GM18909 (cell line): ENCODE data around the gene KCNMA1.

Experiments used
- ATAC-seq: cut with Tn5 transposase; IDR thresholded peaks from one replicate; pipeline ENCODE4 v1.9.1; 2021; ENCODE audit warnings: mild to moderate bottlenecking; ENCODE audit not compliant: unreplicated experiment, poor library complexity

Gene KCNMA1

DNA sequence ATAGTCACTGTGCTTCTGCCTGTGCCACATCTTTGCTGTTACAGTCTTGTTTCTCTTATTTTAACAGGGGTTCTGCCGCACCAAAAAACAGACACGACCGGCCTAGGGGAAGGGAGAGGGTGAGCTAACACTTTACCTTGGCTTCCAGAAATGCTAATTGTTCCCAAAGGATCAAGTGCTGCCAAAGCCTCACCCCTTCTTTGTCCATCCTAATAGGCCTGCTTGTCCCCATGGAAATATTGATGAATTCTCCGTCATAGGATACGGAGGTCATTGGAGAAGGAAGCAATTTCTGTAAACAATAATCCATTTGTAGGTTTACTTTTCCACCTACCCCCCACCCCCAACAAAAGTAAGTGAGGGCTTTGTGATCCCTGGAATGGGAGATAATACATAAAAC is 567.3 kb downstream of the KCNMA1 start:
- no peak for ATAC-seq

DNA sequence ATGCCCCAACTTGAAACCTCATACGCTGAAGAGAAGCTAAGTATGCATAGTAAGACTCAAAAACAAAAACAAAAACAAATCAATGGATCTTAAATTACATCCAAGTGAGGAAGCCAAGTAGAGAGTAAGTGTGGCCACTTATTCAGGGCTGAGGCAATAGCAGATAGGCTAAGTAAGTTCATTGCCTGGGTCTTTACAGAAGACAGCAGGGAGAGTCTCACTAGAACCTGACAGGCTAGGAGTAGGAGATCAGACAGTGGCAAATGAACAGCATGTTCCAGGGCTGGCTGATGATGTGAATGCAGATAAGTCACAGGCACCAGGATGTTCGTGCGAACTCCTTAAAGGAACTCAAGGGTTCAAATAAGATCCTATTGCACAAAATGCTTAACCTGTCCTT is 568.6 kb downstream of the KCNMA1 start:
- ATAC-seq = no peak

GRCh38 chr10:77068272-77068671 is 569.3 kb downstream of the KCNMA1 start:
- ATAC-seq = no peak

DNA sequence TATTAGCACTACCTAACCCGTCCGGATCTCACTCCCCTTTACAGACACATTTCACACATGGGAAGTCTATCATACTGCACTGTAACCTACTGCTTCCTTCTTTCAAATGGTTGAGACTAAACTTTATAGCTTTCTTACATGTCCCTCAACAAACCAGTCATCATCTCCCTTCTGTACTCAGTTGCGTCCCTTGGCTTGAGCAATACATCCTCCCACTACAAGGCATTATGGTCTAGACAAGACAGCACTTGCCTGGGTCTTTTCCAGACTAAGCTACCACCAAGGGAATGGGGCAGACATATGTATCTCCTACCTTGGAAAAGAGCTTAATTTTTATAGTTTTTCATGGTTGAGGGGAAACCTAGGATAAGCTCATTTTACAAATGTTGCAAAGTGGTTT is 575.2 kb downstream of the KCNMA1 start:
- no peak for ATAC-seq

DNA sequence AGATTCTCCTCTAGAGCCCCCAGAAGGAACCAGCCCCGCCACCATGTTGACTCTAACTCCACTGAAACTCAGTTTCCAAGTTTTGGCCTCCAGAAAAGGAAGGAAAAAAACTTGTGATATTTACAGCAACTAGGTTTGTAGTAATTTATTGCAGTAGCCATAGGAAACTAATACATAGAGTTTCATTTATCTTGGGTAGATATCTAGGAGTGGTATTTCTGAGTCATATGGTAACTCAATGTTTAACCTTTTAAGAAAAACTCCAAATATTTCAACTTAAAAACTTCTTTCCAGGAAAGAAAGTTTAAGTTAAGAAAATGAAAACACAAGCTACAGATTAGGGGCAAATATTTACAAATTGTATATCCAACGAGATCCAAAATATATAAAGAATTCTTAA is 576.7 kb downstream of the KCNMA1 start:
- ATAC-seq = no peak

GRCh38 chr10:77056650-77057049 is 581.0 kb downstream of the KCNMA1 start:
- ATAC-seq = no peak

- ATAC-seq = no peak
Measured at GRCh38 chr10:77052593-77052992, 585.0 kb downstream of the KCNMA1 start.

DNA sequence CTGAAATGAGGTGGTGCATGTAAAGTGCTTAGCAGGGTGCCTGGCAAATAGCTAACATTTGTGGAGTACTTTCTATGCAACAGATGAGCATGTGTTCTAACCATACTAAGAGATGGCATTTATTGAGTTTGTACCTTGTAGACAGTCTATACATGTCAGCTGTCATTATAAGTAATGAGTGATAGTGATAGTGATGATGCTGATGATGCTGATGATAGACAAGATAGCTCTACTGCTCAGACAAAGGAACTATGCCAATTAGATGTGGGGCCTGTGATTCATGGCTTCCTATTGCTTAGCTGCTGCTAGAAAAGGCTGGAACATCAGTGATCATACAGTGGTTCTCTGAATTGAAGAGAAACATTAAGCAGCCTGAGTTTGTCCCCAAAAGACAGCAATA is 585.8 kb downstream of the KCNMA1 start:
- no peak for ATAC-seq

- ATAC-seq = no peak
Measured at GRCh38 chr10:77049896-77050295, 587.7 kb downstream of the KCNMA1 start.

- ATAC-seq = no peak
Measured at GRCh38 chr10:77049146-77049545, 588.5 kb downstream of the KCNMA1 start.

DNA sequence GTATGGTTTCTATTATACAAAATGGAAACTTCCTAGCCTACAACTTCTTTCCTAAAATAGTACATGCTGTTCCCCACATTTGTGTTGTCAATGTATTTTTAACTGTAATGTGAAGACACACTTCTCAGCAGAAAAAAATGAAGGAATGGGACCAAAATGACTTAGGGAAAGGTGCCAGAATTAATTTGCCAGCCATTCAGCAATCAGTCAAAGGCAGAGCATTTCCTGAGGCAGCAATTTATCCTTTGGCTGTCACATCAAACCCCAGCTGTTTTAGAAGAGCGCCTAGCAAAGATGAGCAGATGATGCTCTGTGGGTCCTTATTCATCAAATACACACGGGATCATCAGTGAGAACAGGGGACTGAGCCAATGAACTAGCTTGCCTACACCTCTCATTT is 592.5 kb downstream of the KCNMA1 start:
- ATAC-seq = no peak

GRCh38 chr10:77043420-77043763 is 594.2 kb downstream of the KCNMA1 start:
- ATAC-seq = no peak

DNA sequence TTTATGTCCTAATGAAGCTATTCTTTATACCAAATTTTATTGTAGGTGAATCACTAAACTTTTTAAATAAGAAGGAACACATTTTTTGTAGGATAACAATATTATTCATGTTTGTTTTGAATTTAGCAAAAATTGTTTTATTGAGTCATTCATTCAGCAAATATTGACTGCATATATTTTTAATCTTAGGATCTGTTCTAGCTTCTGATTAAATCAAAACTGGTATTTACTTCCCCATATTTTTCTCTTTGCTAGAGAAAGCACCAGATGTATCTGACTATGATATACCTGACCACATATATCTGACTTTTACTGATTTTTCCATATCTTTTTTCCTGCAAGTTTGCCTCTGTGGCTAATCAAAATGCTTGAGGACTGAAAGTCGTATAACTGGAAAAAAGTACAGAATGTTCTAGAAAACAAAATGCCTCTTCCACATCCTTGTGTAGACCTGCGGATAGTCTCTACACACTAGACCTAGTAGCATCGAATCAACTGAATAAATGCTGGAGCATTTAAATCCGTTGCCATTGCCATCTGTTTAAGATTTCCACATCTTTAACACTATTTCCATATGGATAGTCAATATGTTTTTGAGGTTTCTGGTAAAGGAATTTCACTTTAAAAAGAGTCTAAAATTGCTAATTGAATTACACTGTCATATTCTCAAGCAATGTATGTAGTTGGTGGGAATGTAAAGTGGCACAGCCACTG is 594.7 kb downstream of the KCNMA1 start:
- no peak for ATAC-seq

DNA sequence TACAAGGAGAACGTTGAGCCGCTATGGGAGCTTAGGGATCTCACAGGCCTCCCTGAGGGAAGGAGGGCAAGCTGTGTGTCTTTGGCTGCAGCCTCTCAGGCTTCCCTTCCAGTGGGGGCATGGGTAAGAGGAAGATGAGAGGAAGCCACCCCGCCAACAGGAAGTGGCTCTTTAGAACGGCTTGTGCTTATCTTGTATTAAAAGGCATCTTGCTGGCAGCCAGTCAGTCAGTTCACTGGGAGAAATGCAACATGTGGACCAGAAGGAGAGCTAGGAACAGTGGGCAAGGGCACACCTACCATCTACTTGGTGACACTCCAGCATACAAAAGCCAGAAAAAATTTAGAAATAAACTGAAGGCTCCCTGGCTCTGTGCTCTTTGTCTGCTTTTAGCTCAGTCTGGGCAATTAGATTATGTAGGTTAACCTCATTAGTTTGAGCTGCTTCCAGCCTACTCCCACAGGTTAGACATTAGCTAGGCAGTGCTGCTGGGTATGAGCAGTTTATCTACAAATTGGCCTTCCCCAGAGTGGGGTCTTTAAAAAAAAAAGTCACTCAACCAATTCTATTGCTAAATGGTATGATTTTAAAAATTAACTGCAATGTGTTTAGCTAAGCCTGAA is 595.9 kb downstream of the KCNMA1 start:
- no peak for ATAC-seq

GRCh38 chr10:77038407-77038806 is 599.2 kb downstream of the KCNMA1 start:
- no peak for ATAC-seq

- no peak for ATAC-seq
Measured at GRCh38 chr10:77037735-77038403, 599.7 kb downstream of the KCNMA1 start.

DNA sequence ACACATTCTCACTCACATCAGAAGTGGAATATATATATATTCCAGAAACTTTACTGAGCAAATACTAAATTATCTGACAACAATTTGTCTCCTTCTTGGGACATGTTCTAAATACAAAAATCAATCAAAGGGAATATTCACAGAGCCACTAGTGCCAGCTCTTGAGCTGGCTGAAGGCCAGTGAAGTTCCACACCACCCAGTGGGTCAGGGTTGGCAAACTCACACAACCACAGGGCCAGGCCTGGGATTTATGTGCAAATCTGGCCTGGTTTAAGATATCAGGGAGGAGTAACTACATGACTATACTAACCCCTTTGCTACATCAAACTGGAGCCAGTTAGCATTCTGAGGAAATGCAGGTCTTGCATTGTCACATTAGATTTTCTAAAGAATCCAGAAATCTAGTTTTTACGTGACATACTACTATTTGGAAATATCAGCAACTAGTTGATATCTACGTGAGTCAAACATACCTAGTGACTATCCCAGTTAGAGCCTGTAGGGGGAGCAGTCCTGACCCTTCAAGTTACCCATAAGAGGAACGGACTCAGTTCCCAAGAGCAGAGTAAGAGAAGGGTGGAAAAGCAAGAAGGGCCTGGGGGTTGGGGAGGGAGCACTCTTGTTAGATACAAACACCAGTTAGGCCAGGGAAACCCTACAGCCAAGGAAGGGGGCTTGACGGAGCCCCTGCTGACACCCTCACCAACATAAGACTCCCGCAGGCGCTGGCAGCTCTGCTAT is 600.4 kb downstream of the KCNMA1 start:
- no peak for ATAC-seq

DNA sequence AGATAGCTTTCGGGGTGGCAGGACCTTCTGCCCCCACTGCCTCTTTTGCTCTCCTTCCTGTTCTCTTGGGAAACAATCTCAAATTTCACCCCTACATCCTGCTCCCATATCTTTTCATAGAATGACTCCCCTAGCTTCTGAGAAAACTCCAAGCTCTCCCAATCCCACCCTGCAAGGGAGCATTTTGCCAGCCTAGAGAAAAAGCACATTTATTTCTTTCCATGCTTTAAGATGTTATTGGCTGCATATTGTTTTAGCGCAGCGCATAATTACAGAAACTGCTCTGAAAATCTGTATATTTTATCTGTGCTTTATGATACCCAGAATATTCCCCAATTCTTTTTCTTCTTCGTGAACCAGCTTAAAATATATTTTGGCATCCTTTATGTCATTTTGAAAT is 601.3 kb downstream of the KCNMA1 start:
- ATAC-seq = no peak

DNA sequence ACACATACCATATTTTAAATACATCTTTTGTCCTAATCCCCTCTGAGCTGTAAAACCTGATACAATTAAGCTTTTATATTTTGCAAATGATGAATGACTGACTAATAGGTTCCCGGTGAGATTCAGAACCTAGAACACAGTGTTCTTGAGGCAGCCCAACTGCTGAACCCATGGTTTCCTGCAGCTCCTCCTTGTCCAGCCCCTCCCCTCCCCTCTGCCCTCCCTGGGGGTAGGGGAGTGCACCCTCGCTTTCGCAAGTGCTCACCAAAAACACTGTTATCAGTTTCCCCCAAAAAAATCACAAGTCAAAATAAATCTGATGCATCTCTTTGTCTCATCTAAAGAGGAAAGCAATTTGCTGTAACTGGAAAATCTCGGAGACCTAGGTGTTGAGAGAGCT is 602.8 kb downstream of the KCNMA1 start:
- no peak for ATAC-seq

GRCh38 chr10:77034240-77034639 is 603.4 kb downstream of the KCNMA1 start:
- ATAC-seq = no peak

DNA sequence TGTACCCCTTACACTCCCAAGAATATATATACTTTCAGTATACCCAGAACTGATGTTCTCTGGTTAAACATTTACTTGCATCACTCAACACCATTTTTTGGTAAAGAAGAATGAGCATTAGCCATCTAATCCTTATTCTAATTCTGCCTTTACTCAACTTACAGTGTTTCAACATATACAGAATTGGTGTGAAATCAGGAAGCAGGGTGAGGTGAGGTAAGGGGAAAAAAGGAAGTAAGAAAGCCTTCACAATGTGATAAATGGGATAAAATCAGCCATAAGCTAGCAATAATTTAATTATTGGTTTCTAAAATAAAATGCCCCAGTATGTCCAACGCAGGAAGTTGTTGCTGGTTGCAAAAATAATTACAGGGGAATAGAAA is 605.4 kb downstream of the KCNMA1 start:
- no peak for ATAC-seq
